ENCODE measurements around the gene CITED4. TPM values are rescaled to one million over a fixed set of nuclear protein-coding genes. Genes with fewer than 3 reads are reported as not detected.

Gene CITED4
- total RNA-seq, 1 experiment from 2014 or later: 7.8 TPM

- TF ChIP-seq ELF1 (IDR thresholded peaks at IDR 0.05; ENCODE audit: borderline replicate concordance, low read depth): no peak
- TF ChIP-seq SIN3A (IDR thresholded peaks at IDR 0.05; ENCODE audit: low read depth): no peak
- no peak for TF ChIP-seq MAX (IDR thresholded peaks at IDR 0.05)
- no peak for TF ChIP-seq FOSL1 (IDR thresholded peaks at IDR 0.05; ENCODE audit: low read depth)
- TF ChIP-seq RAD21 (IDR thresholded peaks at IDR 0.05; ENCODE audit: low read depth): no peak
These were observed 18.8 kb upstream of the CITED4 start (continued) for GRCh38 chr1:40880813-40881549.

GRCh38 chr1:40879482-40880175 is 17.5 kb upstream of the CITED4 start:
- peaks cover 35 to 68% of the 10 kb centered on the region in 2 experiments for H3K4me1 ChIP-seq (ENCODE audit: control insufficient read depth in 1 of 2, insufficient read depth in 2 of 2, low read length in 2 of 2)
- no peaks in the 10 kb centered on the region for H4K20me1 ChIP-seq (ENCODE audit: insufficient read depth)
- H3K4me3 ChIP-seq (replicated peaks in 1 of 2; ENCODE audit: low read depth in 1 of 2, low read length in 2 of 2): no peak overlapping the region
- no peaks in the 10 kb centered on the region for H3K36me3 ChIP-seq (ENCODE audit: control insufficient read depth in 1 of 2, insufficient read depth in 2 of 2, low read length in 2 of 2)
- 0 out of 2 replicates have a peak overlapping the region, but pooled peaks have one; percentile 5 for H3K4me2 ChIP-seq (ENCODE audit: low read length)
- no peaks in the 10 kb centered on the region for H3K79me2 ChIP-seq (ENCODE audit: insufficient read depth, low read length)
- DNase-seq (ENCODE audit: low read depth, low spot score): no peak
- H3K9me3 ChIP-seq (ENCODE audit: control insufficient read depth in 1 of 2, insufficient read depth in 1 of 2, low read depth in 1 of 2, low read length in 2 of 2): no peaks in the 10 kb centered on the region
- ChIA-PET RAD21 (ENCODE audit: low non-redundant PET in 1 of 2, low total read pairs in 2 of 2, uncharacterized antibody in 2 of 2, unreplicated experiment in 2 of 2) (no interaction called here), CTCF (interaction anchor here (1.0 kb wide), 1 partner anchor 69 kb away, joined by 3 read pairs; no protein-coding TSS in a partner anchor), POLR2A (no interaction called here)
- BruUV-seq (replicated peaks): no TSS peak
- no peak for ATAC-seq
- H3K27ac ChIP-seq (ENCODE audit: low read depth, low read length): no peak overlapping the region
- H2AFZ ChIP-seq (ENCODE audit: low read depth, low read length, poor library complexity, severe bottlenecking): peak overlapping the region; percentile 38
- peak overlapping the region; percentile 2; the same call in 1 of the 2 replicates for H3K9ac ChIP-seq (ENCODE audit: low read length)
- no peaks in the 10 kb centered on the region for H3K27me3 ChIP-seq (ENCODE audit: insufficient read depth, low read length)
- no peaks in the 10 kb centered on the region for H3K9me2 ChIP-seq (ENCODE audit: insufficient read depth)
- TF ChIP-seq EGR1 (IDR thresholded peaks at IDR 0.05; ENCODE audit: low read depth) (no peak), JUND (IDR thresholded peaks at IDR 0.05) (no peak)
- intact Hi-C loops (cut with micrococcal nuclease): no loop called here

Data from HCT116 (cell line).